Measurements from ENCODE around the gene SYPL1.

- TF ChIP-seq CTCF (IDR thresholded peaks at IDR 0.05), result no peak
- no peak for TF ChIP-seq POLR2AphosphoS5 (IDR thresholded peaks at IDR 0.05)
- TF ChIP-seq POLR2A (IDR thresholded peaks at IDR 0.05), result no peak
These were observed 47.8 kb downstream of the SYPL1 start for GRCh38 chr7:106064316-106064715.

Measured in stomach (tissue), 4 donors.